ENCODE data around the gene DYDC1. TPM values are rescaled to one million over a fixed set of nuclear protein-coding genes. Genes with fewer than 3 reads are reported as not detected.

The DYDC1 gene
- total and polyA plus RNA-seq, 2 of the 13 experiments (the other 11 are each of a cell fraction or from before 2014, with no cell fraction given): not detected

- intact Hi-C loops (cut with micrococcal nuclease; ENCODE audit: unreplicated experiment): loop anchor here (5.0 kb wide), 1 partner anchor 37 kb away; no protein-coding TSS in a partner anchor
- ATAC-seq: no peak
- TF ChIP-seq NFRKB (IDR thresholded peaks at IDR 0.05) (no peak), ZNF446 (CRISPR knock-in tag; IDR thresholded peaks at IDR 0.05) (no peak), BCL6 (CRISPR knock-in tag; IDR thresholded peaks at IDR 0.05) (no peak), CEBPB (IDR thresholded peaks at IDR 0.05; ENCODE audit: borderline replicate concordance, low read depth, low read length) (no peak), ZNF878 (CRISPR knock-in tag; IDR thresholded peaks at IDR 0.05) (no peak), ZNF142 (CRISPR knock-in tag; IDR thresholded peaks at IDR 0.05) (no peak), PRDM15 (CRISPR knock-in tag; IDR thresholded peaks at IDR 0.05) (no peak), ZNF614 (CRISPR knock-in tag; IDR thresholded peaks at IDR 0.05; ENCODE audit: borderline replicate concordance) (no peak), KDM6A (CRISPR knock-in tag; IDR thresholded peaks at IDR 0.05; ENCODE audit: low read depth) (no peak), NR1H2 (CRISPR knock-in tag; IDR thresholded peaks at IDR 0.05; ENCODE audit: borderline replicate concordance, low read depth) (no peak)
- TF ChIP-seq, protein P1, sequence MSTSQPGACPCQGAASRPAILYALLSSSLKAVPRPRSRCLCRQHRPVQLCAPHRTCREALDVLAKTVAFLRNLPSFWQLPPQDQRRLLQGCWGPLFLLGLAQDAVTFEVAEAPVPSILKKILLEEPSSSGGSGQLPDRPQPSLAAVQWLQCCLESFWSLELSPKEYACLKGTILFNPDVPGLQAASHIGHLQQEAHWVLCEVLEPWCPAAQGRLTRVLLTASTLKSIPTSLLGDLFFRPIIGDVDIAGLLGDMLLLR (CRISPR knock-in tag; IDR thresholded peaks at IDR 0.05): no peak
- TF ChIP-seq, protein P2, sequence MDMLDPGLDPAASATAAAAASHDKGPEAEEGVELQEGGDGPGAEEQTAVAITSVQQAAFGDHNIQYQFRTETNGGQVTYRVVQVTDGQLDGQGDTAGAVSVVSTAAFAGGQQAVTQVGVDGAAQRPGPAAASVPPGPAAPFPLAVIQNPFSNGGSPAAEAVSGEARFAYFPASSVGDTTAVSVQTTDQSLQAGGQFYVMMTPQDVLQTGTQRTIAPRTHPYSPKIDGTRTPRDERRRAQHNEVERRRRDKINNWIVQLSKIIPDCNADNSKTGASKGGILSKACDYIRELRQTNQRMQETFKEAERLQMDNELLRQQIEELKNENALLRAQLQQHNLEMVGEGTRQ (IDR thresholded peaks at IDR 0.05; ENCODE audit: low read depth, low read length): no peak
- TF ChIP-seq, protein P2 (CRISPR knock-in tag; IDR thresholded peaks at IDR 0.05; ENCODE audit: borderline replicate concordance): no peak
Observed at GRCh38 chr10:80405626-80406025, 49.1 kb upstream of the DYDC1 start.

More at GRCh38 chr10:80405626-80406025, 49.1 kb upstream of the DYDC1 start:
- H3K9ac ChIP-seq (ENCODE audit: insufficient read depth, low read depth, low read length): no peak overlapping the region
- no peaks in the 10 kb centered on the region for H3K9me3 ChIP-seq (ENCODE audit: low read length)
- peak overlapping the region; percentile 21 for H3K27ac ChIP-seq (ENCODE audit: extremely low read length, insufficient read depth, low read length)
- no peak overlapping the region for H2AFZ ChIP-seq (ENCODE audit: low read length)
- H3K79me2 ChIP-seq (ENCODE audit: insufficient read depth, low read length): peaks cover 25% of the 10 kb centered on the region
- 0 out of 2 replicates have a peak, but pooled peaks cover 6% of the 10 kb centered on the region for H4K20me1 ChIP-seq (ENCODE audit: insufficient read depth, low read length)
- ChIA-PET CTCF (ENCODE audit: low intra/inter-chr PET ratio, low total read pairs) (no interaction called here), POLR2A (interaction anchor here (0.9 to 2.0 kb wide), 2 partner anchors 14 to 133 kb away, joined by 3 to 4 read pairs; no protein-coding TSS in a partner anchor)
- H3K36me3 ChIP-seq (replicated peaks in 1 of 2; ENCODE audit: control insufficient read depth in 1 of 2, insufficient read depth in 2 of 2, low read length in 2 of 2): no peaks in the 10 kb centered on the region
- H3K4me1 ChIP-seq (ENCODE audit: insufficient read depth, low read length): peaks cover 39% of the 10 kb centered on the region
- FAIRE-seq (no peak), DNase-seq (ENCODE audit: low spot score) (no peak)
- no peak overlapping the region for H3K4me3 ChIP-seq (replicated peaks in 1 of 3; ENCODE audit: insufficient read depth in 1 of 3, low read depth in 2 of 3, low read length in 3 of 3)
- in situ Hi-C loops (cut with HindIII; ENCODE audit: extremely low pct_ligation_motif_present, low pct_unique_long_range_greater_than_20kb): no loop called here
- no TSS peak for BruUV-seq (replicated peaks)
- WGBS (ENCODE audit: low lambda C conversion rate): 66% methylated on average over 4 of the region's 4 CpGs
- H3K4me2 ChIP-seq (ENCODE audit: low read depth, low read length): no peak overlapping the region
- H3K27me3 ChIP-seq (ENCODE audit: control insufficient read depth in 1 of 2, insufficient read depth in 2 of 2, low read length in 2 of 2): no peaks in the 10 kb centered on the region; a peak in 1 of 5 replicates

Data from HepG2 (cell line).